GM19372 (cell line): ENCODE results near the gene FBXO36.
"Not testable (repeated sequence)": the region's sequence is repeated elsewhere in the genome, so short reads cannot be mapped to it uniquely, and the experiment has no call there.

Source experiments
- ATAC-seq: cut with Tn5 transposase; IDR thresholded peaks from one replicate; pipeline ENCODE4 v1.9.1; 2021; ENCODE audit warnings: mild to moderate bottlenecking, low read depth, moderate library complexity; ENCODE audit not compliant: unreplicated experiment

The FBXO36 gene

GRCh38 chr2:229922449-229923386 is at the start of gene FBXO36:
TSS of gene FBXO36 (plus strand) at chr2:229922503. CDS start at chr2:229922514, 11 bp downstream.
- peak; percentile 61 for ATAC-seq

GRCh38 chr2:229873123-229873581 is 49.2 kb upstream of the FBXO36 start:
- ATAC-seq: peak; percentile 87

GRCh38 chr2:229874647-229875046 is 47.7 kb upstream of the FBXO36 start:
- ATAC-seq: no peak

GRCh38 chr2:229875549-229875948 is 46.8 kb upstream of the FBXO36 start:
- ATAC-seq: no peak

GRCh38 chr2:229879191-229879950 is 42.9 kb upstream of the FBXO36 start:
- no peak for ATAC-seq

GRCh38 chr2:229880892-229881586 is 41.3 kb upstream of the FBXO36 start:
- no peak for ATAC-seq

- no peak for ATAC-seq
Measured at GRCh38 chr2:229882583-229882982, 39.7 kb upstream of the FBXO36 start.

- no peak for ATAC-seq
Measured at GRCh38 chr2:229884775-229885699, 37.3 kb upstream of the FBXO36 start.

GRCh38 chr2:229887441-229887840 is 34.9 kb upstream of the FBXO36 start:
- no peak for ATAC-seq

GRCh38 chr2:229888031-229888430 is 34.3 kb upstream of the FBXO36 start:
- no peak for ATAC-seq

- ATAC-seq: no peak
Measured at GRCh38 chr2:229889023-229889422, 33.3 kb upstream of the FBXO36 start.

- ATAC-seq: no peak
Measured at GRCh38 chr2:229896857-229897256, 25.4 kb upstream of the FBXO36 start.

GRCh38 chr2:229899604-229900003 is 22.7 kb upstream of the FBXO36 start:
- no peak for ATAC-seq

GRCh38 chr2:229900012-229900411 is 22.3 kb upstream of the FBXO36 start:
- ATAC-seq: no peak

- ATAC-seq: not testable (repeated sequence)
Measured at GRCh38 chr2:229900514-229900913, 21.8 kb upstream of the FBXO36 start.

GRCh38 chr2:229901819-229902218 is 20.5 kb upstream of the FBXO36 start:
- ATAC-seq: no peak

GRCh38 chr2:229903037-229903436 is 19.3 kb upstream of the FBXO36 start:
- no peak for ATAC-seq

GRCh38 chr2:229905601-229906000 is 16.7 kb upstream of the FBXO36 start:
- no peak for ATAC-seq

- ATAC-seq: no peak
Measured at GRCh38 chr2:229909090-229909489, 13.2 kb upstream of the FBXO36 start.
